D721Med (cell line): Measurements from ENCODE around the gene UIMC1.
"Not testable (repeated sequence)": the region's sequence is repeated elsewhere in the genome, so short reads cannot be mapped to it uniquely, and the experiment has no call there.

ENCODE experiments used
- DNase-seq: peaks from one replicate; pipeline ENCODE4 v3.0.0; 2011; ENCODE audit warnings: low spot score; ENCODE audit not compliant: insufficient read length
- FAIRE-seq: peaks from 2 replicates; lab custom pipeline; 2011; peaks lifted over from hg19 to GRCh38; lab: Jason Lieb, UNC
- TF ChIP-seq, protein P1 (sequence below): IDR thresholded peaks from 2 replicates; pipeline ENCODE4 v1.5.1; 2012; ENCODE audit warnings: mild to moderate bottlenecking, control low read depth; ENCODE audit not compliant: insufficient read depth; ENCODE audit errors: missing control alignments

UIMC1 gene

DNA sequence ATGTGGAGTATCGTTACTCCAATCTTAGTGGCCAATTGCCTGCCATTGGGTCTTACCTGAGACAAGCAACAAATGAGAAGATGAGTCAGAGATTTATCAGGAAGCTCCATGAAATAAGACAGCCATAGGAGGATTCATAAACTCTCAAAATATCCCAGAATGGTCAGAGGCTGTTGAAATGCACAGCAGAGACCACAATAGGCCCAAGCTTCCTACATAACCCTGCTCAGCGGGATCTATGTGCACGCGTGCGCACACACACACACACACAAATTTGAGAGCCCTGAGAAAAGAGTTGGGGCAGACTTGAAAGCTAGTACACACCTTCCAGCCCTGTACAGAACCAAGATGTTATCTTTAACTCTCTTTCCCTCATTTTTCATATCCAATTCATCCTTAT is 9.8 kb downstream of the UIMC1 start:
- TF ChIP-seq, protein P1, sequence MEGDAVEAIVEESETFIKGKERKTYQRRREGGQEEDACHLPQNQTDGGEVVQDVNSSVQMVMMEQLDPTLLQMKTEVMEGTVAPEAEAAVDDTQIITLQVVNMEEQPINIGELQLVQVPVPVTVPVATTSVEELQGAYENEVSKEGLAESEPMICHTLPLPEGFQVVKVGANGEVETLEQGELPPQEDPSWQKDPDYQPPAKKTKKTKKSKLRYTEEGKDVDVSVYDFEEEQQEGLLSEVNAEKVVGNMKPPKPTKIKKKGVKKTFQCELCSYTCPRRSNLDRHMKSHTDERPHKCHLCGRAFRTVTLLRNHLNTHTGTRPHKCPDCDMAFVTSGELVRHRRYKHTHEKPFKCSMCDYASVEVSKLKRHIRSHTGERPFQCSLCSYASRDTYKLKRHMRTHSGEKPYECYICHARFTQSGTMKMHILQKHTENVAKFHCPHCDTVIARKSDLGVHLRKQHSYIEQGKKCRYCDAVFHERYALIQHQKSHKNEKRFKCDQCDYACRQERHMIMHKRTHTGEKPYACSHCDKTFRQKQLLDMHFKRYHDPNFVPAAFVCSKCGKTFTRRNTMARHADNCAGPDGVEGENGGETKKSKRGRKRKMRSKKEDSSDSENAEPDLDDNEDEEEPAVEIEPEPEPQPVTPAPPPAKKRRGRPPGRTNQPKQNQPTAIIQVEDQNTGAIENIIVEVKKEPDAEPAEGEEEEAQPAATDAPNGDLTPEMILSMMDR: no peak
- FAIRE-seq (no peak), DNase-seq (no peak)

DNA sequence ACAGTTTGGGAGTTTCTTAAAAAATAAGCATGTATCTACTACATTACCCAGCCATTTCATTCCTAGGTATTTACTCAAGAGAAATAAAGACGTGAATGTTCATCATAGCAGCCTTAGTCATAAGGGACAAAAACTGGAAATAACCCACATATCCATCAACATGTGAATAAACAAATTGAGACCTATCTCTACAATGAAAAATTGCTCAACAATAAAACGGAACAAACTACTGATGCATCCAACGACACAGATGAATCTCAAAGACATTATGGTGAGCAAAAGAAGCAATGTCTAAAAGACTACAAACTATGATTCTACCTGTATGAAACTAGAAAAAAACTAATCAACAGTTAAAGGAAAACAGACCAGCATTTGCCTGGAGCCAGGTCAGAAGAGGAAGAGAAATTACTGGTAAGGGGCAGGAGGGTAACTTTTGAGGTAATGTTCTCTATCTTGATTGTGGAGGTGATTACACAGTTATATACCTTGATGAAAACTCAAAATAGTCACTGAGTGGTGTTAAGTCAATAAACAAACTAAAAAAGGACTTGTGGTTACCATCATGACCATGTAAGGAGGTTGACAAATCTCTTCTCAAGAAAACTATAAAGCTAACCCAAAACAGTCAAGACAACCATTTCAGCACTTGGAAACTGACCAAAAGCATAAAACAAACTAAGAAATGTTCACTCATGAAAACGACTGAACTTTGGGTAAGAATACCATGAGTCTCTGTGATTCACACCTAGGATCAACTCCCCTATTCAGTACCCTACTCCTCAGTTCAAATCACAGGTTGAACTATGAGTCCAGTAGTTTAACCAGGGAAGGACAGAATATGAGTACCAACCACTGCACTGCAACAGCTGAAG is 10.4 kb downstream of the UIMC1 start:
- FAIRE-seq: no peak
- DNase-seq: no peak
- TF ChIP-seq, protein P1: no peak

DNA sequence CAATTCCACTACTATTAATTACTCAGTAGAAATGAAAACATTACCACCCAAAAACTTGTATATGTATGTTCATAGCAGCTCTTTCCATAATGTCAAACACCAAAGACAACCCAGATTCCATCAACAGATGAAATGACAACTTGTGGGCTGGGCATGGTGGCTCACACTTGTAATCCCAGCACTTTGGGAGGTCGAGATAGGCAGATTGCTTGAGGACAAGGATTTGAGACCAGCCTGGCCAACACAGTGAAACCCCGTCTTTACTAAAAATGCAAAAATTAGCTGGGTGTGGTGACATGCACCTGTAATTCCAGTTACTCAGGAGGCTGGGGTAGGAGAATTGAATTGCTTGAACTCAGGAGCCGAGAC is 11.5 kb downstream of the UIMC1 start:
- DNase-seq (no peak), FAIRE-seq (no peak)
- TF ChIP-seq, protein P1: no peak

DNA sequence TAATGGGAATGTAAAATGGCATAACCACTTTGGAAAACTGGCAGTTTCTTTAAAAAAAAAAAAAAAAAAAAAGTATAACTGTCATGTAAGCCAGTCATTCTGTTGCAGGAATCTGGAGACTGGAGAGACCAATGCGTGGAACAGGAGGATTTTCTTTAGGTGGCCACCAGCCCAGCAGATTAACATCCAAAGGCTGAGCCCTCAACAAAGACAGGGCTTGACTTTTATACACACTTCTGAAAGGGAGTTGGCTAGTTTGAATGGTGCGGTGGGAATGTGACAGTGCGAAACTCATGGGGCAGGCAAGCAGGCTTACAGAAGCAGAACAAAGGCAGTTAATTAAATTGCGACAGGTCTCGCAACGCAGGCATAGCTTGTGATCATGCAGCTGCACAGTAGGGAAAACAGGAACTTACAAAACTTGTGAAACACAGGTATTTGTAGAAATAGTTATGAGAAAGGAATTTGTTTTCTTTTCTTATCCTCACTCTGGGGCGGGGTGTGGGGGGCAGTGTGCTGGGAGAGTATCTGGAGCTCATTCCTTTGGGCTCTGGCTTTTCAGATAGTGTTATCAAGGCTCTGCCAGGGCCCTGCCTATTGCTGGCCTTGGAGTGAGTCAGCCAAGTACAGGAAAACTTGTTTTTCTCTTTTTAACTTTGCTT is 12.0 kb downstream of the UIMC1 start:
- TF ChIP-seq, protein P1: no peak
- DNase-seq (no peak), FAIRE-seq (no peak)

DNA sequence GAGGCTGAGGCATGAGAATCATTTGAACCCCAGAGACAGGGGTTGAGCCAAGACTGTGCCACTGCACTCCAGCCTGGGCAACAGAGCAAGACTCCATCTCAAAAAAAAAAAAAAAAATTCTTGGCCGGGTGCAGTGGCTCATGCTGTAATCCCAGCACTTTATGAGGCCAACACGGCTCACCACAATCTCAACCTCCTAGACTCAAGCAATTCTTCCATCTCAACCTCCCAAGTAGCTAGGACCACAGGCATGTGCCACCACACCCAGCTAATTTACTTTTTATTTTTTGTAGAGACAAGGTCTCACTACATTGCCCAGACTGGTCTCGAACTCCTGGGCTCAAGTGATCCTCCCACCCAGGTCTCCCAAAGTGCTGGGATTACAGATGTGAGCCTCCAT is 13.5 kb downstream of the UIMC1 start:
- FAIRE-seq, DNase-seq: not testable (repeated sequence)

DNA sequence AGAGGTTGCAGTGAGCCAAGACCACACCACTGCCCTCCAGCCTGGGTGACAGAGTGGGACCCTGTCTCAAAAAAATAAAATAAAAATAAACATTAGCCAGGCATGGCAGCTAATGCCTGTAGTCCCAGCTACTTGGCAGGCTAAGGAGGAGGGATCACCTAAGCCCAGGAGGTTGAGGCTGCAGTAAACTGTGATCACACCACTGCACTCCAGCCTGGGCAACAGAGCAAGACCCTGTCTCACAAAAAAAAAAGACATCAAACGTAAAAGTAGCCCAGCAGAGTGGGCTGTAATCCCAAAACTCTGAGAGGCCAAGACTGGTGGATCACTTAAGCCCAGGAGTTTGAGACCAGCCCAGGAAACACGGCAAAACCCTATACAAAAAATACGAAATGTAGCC is 19.0 kb downstream of the UIMC1 start:
- DNase-seq: no peak
- TF ChIP-seq, protein P1: no peak
- FAIRE-seq: no peak

DNA sequence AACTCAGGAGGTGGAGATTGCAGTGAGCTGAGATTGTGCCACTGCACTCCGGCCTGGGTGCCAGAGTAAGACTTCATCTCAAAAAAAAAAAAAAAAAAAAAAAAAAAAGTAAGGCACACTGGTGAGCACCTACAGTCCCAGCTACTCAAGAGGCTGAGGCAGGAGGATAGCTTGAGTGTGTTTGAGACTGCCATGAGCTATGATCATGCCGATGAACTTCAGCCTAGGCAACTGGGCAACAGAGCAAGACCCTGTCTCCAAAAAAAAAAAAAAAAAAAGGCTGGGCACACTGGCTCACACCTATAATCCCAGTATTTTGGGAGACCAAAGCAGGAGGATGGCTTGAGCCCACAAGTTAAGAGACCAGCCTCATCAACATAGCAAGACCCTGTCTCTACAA is 20.3 kb downstream of the UIMC1 start:
- DNase-seq (no peak), FAIRE-seq (no peak)
- TF ChIP-seq, protein P1: no peak
